Skeletal muscle tissue (tissue), 4 donors: ENCODE data around the gene MYOG. TPM values are rescaled to one million over a fixed set of nuclear protein-coding genes. Genes with fewer than 3 reads are reported as not detected.
A peak's percentile ranks its signal among the peaks of the same experiment; 100 is the strongest.

Experiments used
- H3K27ac ChIP-seq: one replicate; pipeline ENCODE4 v1.7.0; 2013; ENCODE audit warnings: mild to moderate bottlenecking, low read depth, low read length, inconsistent platforms
- H3K27me3 ChIP-seq, 3 donors: one replicate each; pipeline ENCODE4 v1.7.0; 2013; ENCODE audit warnings: low read length in 3 of 3; ENCODE audit not compliant: control insufficient read depth in 3 of 3, insufficient read depth in 3 of 3
- H3K36me3 ChIP-seq, 3 donors: one replicate each; pipeline ENCODE4 v1.7.0; 2013; ENCODE audit warnings: low read length in 3 of 3; ENCODE audit not compliant: control insufficient read depth in 3 of 3, insufficient read depth in 3 of 3
- H3K4me1 ChIP-seq, 3 donors: one replicate each; pipeline ENCODE4 v1.7.0; 2013; ENCODE audit warnings: low read length in 3 of 3, mild to moderate bottlenecking in 3 of 3; ENCODE audit not compliant: control insufficient read depth in 3 of 3, insufficient read depth in 3 of 3
- H3K4me3 ChIP-seq, 3 donors: one replicate each; pipeline ENCODE4 v1.7.0; 2013; ENCODE audit warnings: low read length in 3 of 3
- H3K9ac ChIP-seq, 3 donors: one replicate each; pipeline ENCODE4 v1.7.0; 2013; ENCODE audit warnings: low read length in 3 of 3, mild to moderate bottlenecking in 3 of 3, moderate library complexity in 2 of 3, low read depth in 1 of 3
- H3K9me3 ChIP-seq, 3 donors: one replicate each; pipeline ENCODE4 v1.7.0; 2013; ENCODE audit warnings: low read length in 3 of 3; ENCODE audit not compliant: control insufficient read depth in 3 of 3
- total RNA-seq: library from RNA; depleted of rRNA; stranded (reverse); fragments of >200 nt; gene quantifications from one replicate; pipeline ENCODE4 v1.2.3, GENCODE V29; 2014
- donor health status: Osteomylitis.

The MYOG gene
- total RNA-seq, 1 donor from 2014 or later = 247 TPM

GRCh38 chr1:203126866-203127665 lies 41.3 kb upstream of the MYOG start:
- peak overlapping the region in 2 of 3 donors; percentile 35 to 41 for H3K4me3 ChIP-seq
- H3K27ac ChIP-seq = no peak overlapping the region
- H3K9ac ChIP-seq = peak overlapping the region in 1 of 3 donors; percentile 85
- H3K4me1 ChIP-seq = peaks cover 35 to 50% (median 46%) of the 10 kb centered on the region in 3 donors
- H3K36me3 ChIP-seq = no peaks in the 10 kb centered on the region
- H3K9me3 ChIP-seq = no peaks in the 10 kb centered on the region
- peaks cover 3 to 20% (median 6%) of the 10 kb centered on the region in 3 donors for H3K27me3 ChIP-seq

GRCh38 chr1:203126151-203126865 lies 40.5 kb upstream of the MYOG start:
- no peak overlapping the region for H3K4me3 ChIP-seq
- H3K9me3 ChIP-seq = no peaks in the 10 kb centered on the region
- H3K27me3 ChIP-seq = peaks cover 3 to 25% (median 11%) of the 10 kb centered on the region in 3 donors
- no peak overlapping the region for H3K27ac ChIP-seq
- H3K4me1 ChIP-seq = peaks cover 35 to 50% (median 46%) of the 10 kb centered on the region in 3 donors
- no peak overlapping the region for H3K9ac ChIP-seq
- H3K36me3 ChIP-seq = no peaks in the 10 kb centered on the region

- Histone ChIP-seq H3K36me3 (no peaks in the 10 kb centered on the region), H3K9me3 (no peaks in the 10 kb centered on the region), H3K27ac (no peak overlapping the region), H3K4me1 (peaks cover 28 to 40% (median 38%) of the 10 kb centered on the region in 3 donors), H3K27me3 (peaks cover 6 to 35% (median 19%) of the 10 kb centered on the region in 3 donors), H3K4me3 (no peak overlapping the region), H3K9ac (no peak overlapping the region)
These were observed 38.9 kb upstream of the MYOG start for GRCh38 chr1:203124546-203125317.

- H3K27ac ChIP-seq = no peak overlapping the region
- no peak overlapping the region for H3K4me3 ChIP-seq
- peaks cover 7 to 35% (median 21%) of the 10 kb centered on the region in 3 donors for H3K27me3 ChIP-seq
- no peaks in the 10 kb centered on the region for H3K36me3 ChIP-seq
- H3K9me3 ChIP-seq = no peaks in the 10 kb centered on the region
- H3K4me1 ChIP-seq = peaks cover 21 to 32% (median 30%) of the 10 kb centered on the region in 3 donors
- H3K9ac ChIP-seq = no peak overlapping the region
These were observed 38.2 kb upstream of the MYOG start for GRCh38 chr1:203124011-203124410.

- no peak overlapping the region for H3K9ac ChIP-seq
- H3K4me3 ChIP-seq = no peak overlapping the region
- H3K36me3 ChIP-seq = no peaks in the 10 kb centered on the region
- peaks cover 10 to 42% (median 27%) of the 10 kb centered on the region in 3 donors for H3K27me3 ChIP-seq
- no peaks in the 10 kb centered on the region for H3K9me3 ChIP-seq
- peaks cover 12 to 28% (median 25%) of the 10 kb centered on the region in 3 donors for H3K4me1 ChIP-seq
- no peak overlapping the region for H3K27ac ChIP-seq
These were observed 36.3 kb upstream of the MYOG start for GRCh38 chr1:203122159-203122558.

- no peak overlapping the region for H3K9ac ChIP-seq
- no peak overlapping the region for H3K27ac ChIP-seq
- H3K36me3 ChIP-seq = no peaks in the 10 kb centered on the region
- peaks cover 11 to 26% (median 21%) of the 10 kb centered on the region in 3 donors for H3K4me1 ChIP-seq
- H3K9me3 ChIP-seq = no peaks in the 10 kb centered on the region
- H3K27me3 ChIP-seq = peaks cover 10 to 42% (median 25%) of the 10 kb centered on the region in 3 donors
- no peak overlapping the region for H3K4me3 ChIP-seq
These were observed 35.6 kb upstream of the MYOG start for GRCh38 chr1:203121186-203122015.

- no peak overlapping the region for H3K27ac ChIP-seq
- H3K27me3 ChIP-seq = peaks cover 7 to 39% (median 28%) of the 10 kb centered on the region in 3 donors
These were observed 34.7 kb upstream of the MYOG start for GRCh38 chr1:203120325-203121153.

GRCh38 chr1:203117611-203118575 lies 32.1 kb upstream of the MYOG start:
- peaks cover 7 to 28% (median 28%) of the 10 kb centered on the region in 3 donors for H3K27me3 ChIP-seq
- H3K4me1 ChIP-seq = peaks cover 16 to 24% (median 20%) of the 10 kb centered on the region in 3 donors
- H3K4me3 ChIP-seq = peak overlapping the region in 2 of 3 donors; percentile 6 to 35
- H3K9me3 ChIP-seq = no peaks in the 10 kb centered on the region
- no peaks in the 10 kb centered on the region for H3K36me3 ChIP-seq
- no peak overlapping the region for H3K27ac ChIP-seq
- peak overlapping the region in 2 of 3 donors; percentile 45 for H3K9ac ChIP-seq

More at GRCh38 chr1:203120325-203121153, 34.7 kb upstream of the MYOG start:
- Histone ChIP-seq H3K36me3 (no peaks in the 10 kb centered on the region), H3K9ac (no peak overlapping the region), H3K9me3 (no peaks in the 10 kb centered on the region), H3K4me3 (no peak overlapping the region), H3K4me1 (peaks cover 16 to 24% (median 20%) of the 10 kb centered on the region in 3 donors)
